WTC11 (cell line): ENCODE results near the gene CPB2. TPM values are rescaled to one million over a fixed set of nuclear protein-coding genes. Genes with fewer than 3 reads are reported as not detected.

Experiments used
- ATAC-seq: fragments of 200-7000 bp; cut with Tn5 transposase; 2 replicates; pipeline ENCODE4 v1.10.0; 2021; ENCODE audit warnings: mild to moderate bottlenecking, moderate library complexity
- CTCF ChIA-PET: fragments of 300-600 bp; sonication (Branson Sonifier 250); formaldehyde crosslinking; loops from one replicate; lab custom pipeline; 2021; ENCODE audit warnings: antibody characterized with exemption; lab: Charles Lee
- POLR2A ChIA-PET: fragments of 350-600 bp; sonication (Branson Sonifier 250); formaldehyde crosslinking; loops from one replicate; lab custom pipeline; 2021; ENCODE audit warnings: antibody characterized with exemption; lab: Charles Lee
- DNase-seq: peaks from one replicate; pipeline ENCODE4 v3.0.0; 2021; ENCODE audit warnings: low spot score
- H3K27ac Mint-ChIP-seq: 2 replicates; pipeline ENCODE4 v1.8.0; 2021; ENCODE audit warnings: mixed read lengths
- H3K27me3 Mint-ChIP-seq: 2 replicates; pipeline ENCODE4 v1.8.0; 2021; ENCODE audit warnings: low read depth, mild to moderate bottlenecking, moderate library complexity, mixed read lengths
- H3K36me3 Mint-ChIP-seq: 2 replicates; pipeline ENCODE4 v1.8.0; 2021; ENCODE audit warnings: mixed read lengths
- H3K4me1 Mint-ChIP-seq: 2 replicates; pipeline ENCODE4 v1.8.0; 2022; ENCODE audit warnings: mixed read lengths
- H3K4me3 Mint-ChIP-seq: 2 replicates; pipeline ENCODE4 v1.8.0; 2021; ENCODE audit warnings: mild to moderate bottlenecking, moderate library complexity, mixed read lengths
- H3K9me3 Mint-ChIP-seq: 2 replicates; pipeline ENCODE4 v1.8.0; 2021; ENCODE audit warnings: mixed read lengths
- ARID4B ChIP-seq: sonication (generic); formaldehyde crosslinking; IDR thresholded peaks from 2 replicates; pipeline ENCODE4 v1.8.0; 2023; ENCODE audit warnings: missing genetic modification reagents, mild to moderate bottlenecking, borderline replicate concordance
- ATF3 ChIP-seq: sonication (generic); formaldehyde crosslinking; conservative IDR thresholded peaks from 2 replicates; pipeline ENCODE4 v1.8.1; 2022; ENCODE audit warnings: mild to moderate bottlenecking, missing genetic modification reagents
- CBFB ChIP-seq: sonication (generic); formaldehyde crosslinking; IDR thresholded peaks from 2 replicates; pipeline ENCODE4 v1.8.1; 2022; ENCODE audit warnings: mild to moderate bottlenecking, low read depth, missing genetic modification reagents
- CREM ChIP-seq: sonication (generic); formaldehyde crosslinking; IDR thresholded peaks from 2 replicates; pipeline ENCODE4 v1.8.1; 2022; ENCODE audit warnings: mild to moderate bottlenecking, missing genetic modification reagents, moderate library complexity
- EMX1 ChIP-seq: fragments of 250-450 bp; sonication (Bioruptor Pico); IDR thresholded peaks from 2 replicates; pipeline ENCODE4 v1.8.0; 2021; ENCODE audit warnings: mild to moderate bottlenecking
- GRHL2 ChIP-seq: fragments of 250-450 bp; sonication (Bioruptor Pico); IDR thresholded peaks from 2 replicates; pipeline ENCODE4 v1.8.0; 2022; ENCODE audit warnings: mild to moderate bottlenecking, moderate library complexity; ENCODE audit not compliant: insufficient replicate concordance, severe bottlenecking
- HMGXB4 ChIP-seq: sonication (generic); formaldehyde crosslinking; IDR thresholded peaks from 2 replicates; pipeline ENCODE4 v1.8.1; 2023; ENCODE audit warnings: mild to moderate bottlenecking, moderate library complexity, missing genetic modification reagents
- JAZF1 ChIP-seq: fragments of 250-450 bp; sonication (Bioruptor Pico); IDR thresholded peaks from 2 replicates; pipeline ENCODE4 v1.9.0; 2021; ENCODE audit warnings: moderate library complexity, mild to moderate bottlenecking, inconsistent platforms
- KAT7 ChIP-seq: sonication (generic); formaldehyde crosslinking; IDR thresholded peaks from 2 replicates; pipeline ENCODE4 v1.8.1; 2023; ENCODE audit warnings: missing genetic modification reagents, mild to moderate bottlenecking, borderline replicate concordance
- MYBL2 ChIP-seq: sonication (generic); formaldehyde crosslinking; IDR thresholded peaks from 2 replicates; pipeline ENCODE4 v1.8.1; 2023; ENCODE audit warnings: mild to moderate bottlenecking, moderate library complexity, missing genetic modification reagents
- NR2C2 ChIP-seq: sonication (generic); formaldehyde crosslinking; IDR thresholded peaks from 2 replicates; pipeline ENCODE4 v1.8.0; 2022; ENCODE audit warnings: mild to moderate bottlenecking, missing genetic modification reagents
- SMAD4 ChIP-seq: sonication (generic); formaldehyde crosslinking; IDR thresholded peaks from 2 replicates; pipeline ENCODE4 v1.8.0; 2022; ENCODE audit warnings: mild to moderate bottlenecking, missing genetic modification reagents
- STAT6 ChIP-seq: sonication (generic); formaldehyde crosslinking; conservative IDR thresholded peaks from 2 replicates; pipeline ENCODE4 v1.8.1; 2023; ENCODE audit warnings: mild to moderate bottlenecking, low read depth, missing genetic modification reagents, moderate library complexity
- TP53 ChIP-seq: sonication (generic); formaldehyde crosslinking; IDR thresholded peaks from 2 replicates; pipeline ENCODE4 v1.8.1; 2023; ENCODE audit warnings: mild to moderate bottlenecking, missing genetic modification reagents
- ZNF138 ChIP-seq: sonication (generic); formaldehyde crosslinking; conservative IDR thresholded peaks from 2 replicates; pipeline ENCODE4 v1.8.1; 2022; ENCODE audit warnings: mild to moderate bottlenecking, moderate library complexity, missing genetic modification reagents
- ZNF219 ChIP-seq: sonication (generic); formaldehyde crosslinking; IDR thresholded peaks from 2 replicates; pipeline ENCODE4 v1.8.0; 2023; ENCODE audit warnings: missing genetic modification reagents, mild to moderate bottlenecking, borderline replicate concordance
- ZNF512 ChIP-seq: sonication (generic); formaldehyde crosslinking; IDR thresholded peaks from 2 replicates; pipeline ENCODE4 v1.8.1; 2022; ENCODE audit warnings: missing genetic modification reagents, borderline replicate concordance
- total RNA-seq: library from RNA; stranded (reverse); gene quantifications from 3 replicates; pipeline ENCODE4 v1.2.3, GENCODE V29; 2021
- TF ChIP-seq, protein P1 (sequence below): sonication (generic); formaldehyde crosslinking; IDR thresholded peaks from 2 replicates; pipeline ENCODE4 v1.8.0; 2022; ENCODE audit warnings: mild to moderate bottlenecking, missing genetic modification reagents
- TF ChIP-seq, protein P2 (sequence below): sonication (generic); formaldehyde crosslinking; IDR thresholded peaks from 2 replicates; pipeline ENCODE4 v1.8.1; 2022; ENCODE audit warnings: low read depth, missing genetic modification reagents, borderline replicate concordance
- TF ChIP-seq, protein P3 (sequence below): sonication (generic); formaldehyde crosslinking; IDR thresholded peaks from 2 replicates; pipeline ENCODE4 v1.8.1; 2023; ENCODE audit warnings: mild to moderate bottlenecking, missing genetic modification reagents

The CPB2 gene
- total RNA-seq, 1 experiment from 2014 or later, result 0.33 TPM

- no peak for TF ChIP-seq JAZF1
- no peak for TF ChIP-seq HMGXB4 (CRISPR knock-in tag)
- TF ChIP-seq, protein P1, sequence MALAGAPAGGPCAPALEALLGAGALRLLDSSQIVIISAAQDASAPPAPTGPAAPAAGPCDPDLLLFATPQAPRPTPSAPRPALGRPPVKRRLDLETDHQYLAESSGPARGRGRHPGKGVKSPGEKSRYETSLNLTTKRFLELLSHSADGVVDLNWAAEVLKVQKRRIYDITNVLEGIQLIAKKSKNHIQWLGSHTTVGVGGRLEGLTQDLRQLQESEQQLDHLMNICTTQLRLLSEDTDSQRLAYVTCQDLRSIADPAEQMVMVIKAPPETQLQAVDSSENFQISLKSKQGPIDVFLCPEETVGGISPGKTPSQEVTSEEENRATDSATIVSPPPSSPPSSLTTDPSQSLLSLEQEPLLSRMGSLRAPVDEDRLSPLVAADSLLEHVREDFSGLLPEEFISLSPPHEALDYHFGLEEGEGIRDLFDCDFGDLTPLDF (CRISPR knock-in tag), result no peak
- TF ChIP-seq EMX1 (CRISPR knock-in tag), result no peak
- TF ChIP-seq CBFB (CRISPR knock-in tag), result no peak
- no peak for TF ChIP-seq KAT7 (CRISPR knock-in tag)
- TF ChIP-seq CREM (CRISPR knock-in tag), result no peak
- TF ChIP-seq STAT6 (CRISPR knock-in tag), result no peak
- TF ChIP-seq ATF3 (CRISPR knock-in tag), result no peak
- TF ChIP-seq, protein P2, sequence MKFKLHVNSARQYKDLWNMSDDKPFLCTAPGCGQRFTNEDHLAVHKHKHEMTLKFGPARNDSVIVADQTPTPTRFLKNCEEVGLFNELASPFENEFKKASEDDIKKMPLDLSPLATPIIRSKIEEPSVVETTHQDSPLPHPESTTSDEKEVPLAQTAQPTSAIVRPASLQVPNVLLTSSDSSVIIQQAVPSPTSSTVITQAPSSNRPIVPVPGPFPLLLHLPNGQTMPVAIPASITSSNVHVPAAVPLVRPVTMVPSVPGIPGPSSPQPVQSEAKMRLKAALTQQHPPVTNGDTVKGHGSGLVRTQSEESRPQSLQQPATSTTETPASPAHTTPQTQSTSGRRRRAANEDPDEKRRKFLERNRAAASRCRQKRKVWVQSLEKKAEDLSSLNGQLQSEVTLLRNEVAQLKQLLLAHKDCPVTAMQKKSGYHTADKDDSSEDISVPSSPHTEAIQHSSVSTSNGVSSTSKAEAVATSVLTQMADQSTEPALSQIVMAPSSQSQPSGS, result no peak
- TF ChIP-seq ZNF219 (CRISPR knock-in tag), result no peak
- TF ChIP-seq SMAD4, result no peak
- TF ChIP-seq NR2C2, result no peak
- TF ChIP-seq, protein P3, sequence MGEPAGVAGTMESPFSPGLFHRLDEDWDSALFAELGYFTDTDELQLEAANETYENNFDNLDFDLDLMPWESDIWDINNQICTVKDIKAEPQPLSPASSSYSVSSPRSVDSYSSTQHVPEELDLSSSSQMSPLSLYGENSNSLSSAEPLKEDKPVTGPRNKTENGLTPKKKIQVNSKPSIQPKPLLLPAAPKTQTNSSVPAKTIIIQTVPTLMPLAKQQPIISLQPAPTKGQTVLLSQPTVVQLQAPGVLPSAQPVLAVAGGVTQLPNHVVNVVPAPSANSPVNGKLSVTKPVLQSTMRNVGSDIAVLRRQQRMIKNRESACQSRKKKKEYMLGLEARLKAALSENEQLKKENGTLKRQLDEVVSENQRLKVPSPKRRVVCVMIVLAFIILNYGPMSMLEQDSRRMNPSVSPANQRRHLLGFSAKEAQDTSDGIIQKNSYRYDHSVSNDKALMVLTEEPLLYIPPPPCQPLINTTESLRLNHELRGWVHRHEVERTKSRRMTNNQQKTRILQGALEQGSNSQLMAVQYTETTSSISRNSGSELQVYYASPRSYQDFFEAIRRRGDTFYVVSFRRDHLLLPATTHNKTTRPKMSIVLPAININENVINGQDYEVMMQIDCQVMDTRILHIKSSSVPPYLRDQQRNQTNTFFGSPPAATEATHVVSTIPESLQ (CRISPR knock-in tag), result no peak
- no peak for TF ChIP-seq MYBL2 (CRISPR knock-in tag)
- TF ChIP-seq ZNF138 (CRISPR knock-in tag), result no peak
- TF ChIP-seq TP53 (CRISPR knock-in tag), result no peak
- TF ChIP-seq ZNF512 (CRISPR knock-in tag), result no peak
- no peak for TF ChIP-seq GRHL2
- TF ChIP-seq ARID4B (CRISPR knock-in tag), result no peak
- H3K9me3 Mint-ChIP-seq, result no peaks in the 10 kb centered on the region
- no peak for DNase-seq
- no peaks in the 10 kb centered on the region for H3K27me3 Mint-ChIP-seq
- no peak overlapping the region for H3K27ac Mint-ChIP-seq
- H3K36me3 Mint-ChIP-seq, result no peaks in the 10 kb centered on the region
- H3K4me3 Mint-ChIP-seq, result no peak overlapping the region
- ChIA-PET POLR2A (no interaction called here), CTCF (no interaction called here)
- no peak for ATAC-seq
- H3K4me1 Mint-ChIP-seq, result peaks cover 7% of the 10 kb centered on the region
Measured at GRCh38 chr13:46097663-46098062, 7.2 kb downstream of the CPB2 start.
